Osteocyte (in vitro differentiated cells): ENCODE measurements around the gene VMO1. TPM values are rescaled to one million over a fixed set of nuclear protein-coding genes. Genes with fewer than 3 reads are reported as not detected.

Experiments
- DNase-seq: peaks from one replicate; pipeline ENCODE4 v3.0.0; 2021; ENCODE audit warnings: mixed read lengths; ENCODE audit not compliant: unreplicated experiment; ENCODE audit errors: extremely low spot score
- H3K27ac Mint-ChIP-seq: one replicate; pipeline ENCODE4 v1.8.0; 2021; ENCODE audit warnings: mild to moderate bottlenecking, mixed read lengths; ENCODE audit not compliant: unreplicated experiment
- H3K27me3 Mint-ChIP-seq: one replicate; pipeline ENCODE4 v1.8.0; 2021; ENCODE audit warnings: mixed read lengths; ENCODE audit not compliant: unreplicated experiment
- H3K36me3 Mint-ChIP-seq: one replicate; pipeline ENCODE4 v1.8.0; 2021; ENCODE audit warnings: mixed read lengths; ENCODE audit not compliant: unreplicated experiment
- H3K4me1 Mint-ChIP-seq: one replicate; pipeline ENCODE4 v1.8.0; 2021; ENCODE audit warnings: mixed read lengths; ENCODE audit not compliant: unreplicated experiment
- H3K4me3 Mint-ChIP-seq: one replicate; pipeline ENCODE4 v1.8.0; 2021; ENCODE audit warnings: mild to moderate bottlenecking, moderate library complexity, mixed read lengths; ENCODE audit not compliant: unreplicated experiment
- H3K9me3 Mint-ChIP-seq: one replicate; pipeline ENCODE4 v1.8.0; 2021; ENCODE audit warnings: mixed read lengths; ENCODE audit not compliant: unreplicated experiment
- total RNA-seq: library from RNA; stranded (reverse); gene quantifications from 2 replicates; pipeline ENCODE4 v1.2.1, GENCODE V29; 2021
- TF ChIP-seq, protein P1 (sequence below): fragments of 200-600 bp; sonication (generic); IDR thresholded peaks from 2 replicates; pipeline ENCODE4 v1.5.0; 2021; ENCODE audit warnings: antibody characterized with exemption, mild to moderate bottlenecking, moderate library complexity

The VMO1 gene
- total RNA-seq, 1 donor from 2014 or later = 2.4 TPM

DNA sequence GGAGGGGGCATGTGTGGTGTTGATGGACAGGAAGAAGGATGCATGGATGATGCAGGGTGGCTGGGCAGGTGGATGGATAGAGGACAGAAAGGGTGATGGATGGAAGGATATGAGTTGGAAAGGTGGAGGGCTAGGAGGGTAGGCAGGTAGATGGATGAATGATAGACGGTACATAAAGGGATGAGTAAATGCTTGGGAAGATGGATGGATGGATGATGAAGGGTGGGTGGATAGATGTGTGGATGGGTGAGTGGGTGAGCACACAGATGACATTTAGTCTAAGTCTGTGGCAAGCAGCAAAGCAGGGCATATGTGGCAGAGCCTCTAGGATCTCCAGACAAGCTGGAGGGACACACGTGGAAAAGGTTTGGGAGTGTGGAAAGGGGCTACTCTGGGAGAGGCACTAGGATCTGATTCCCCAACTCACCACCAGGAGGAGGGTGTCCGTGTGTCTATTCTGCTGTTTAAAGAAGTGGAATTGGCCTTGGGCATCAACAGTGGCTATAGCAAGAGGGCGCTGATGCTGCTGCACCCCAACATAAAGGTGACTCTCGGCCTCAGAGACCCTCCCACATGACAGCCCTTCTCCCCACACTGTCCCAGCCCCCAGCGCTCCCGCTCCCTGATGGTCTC is 29.0 kb upstream of the VMO1 start:
- Mint-ChIP-seq H3K36me3 (peaks cover 18% of the 10 kb centered on the region), H3K4me1 (no peaks in the 10 kb centered on the region), H3K4me3 (no peak overlapping the region), H3K27ac (no peak overlapping the region), H3K27me3 (no peaks in the 10 kb centered on the region), H3K9me3 (no peaks in the 10 kb centered on the region)
- TF ChIP-seq, protein P1, sequence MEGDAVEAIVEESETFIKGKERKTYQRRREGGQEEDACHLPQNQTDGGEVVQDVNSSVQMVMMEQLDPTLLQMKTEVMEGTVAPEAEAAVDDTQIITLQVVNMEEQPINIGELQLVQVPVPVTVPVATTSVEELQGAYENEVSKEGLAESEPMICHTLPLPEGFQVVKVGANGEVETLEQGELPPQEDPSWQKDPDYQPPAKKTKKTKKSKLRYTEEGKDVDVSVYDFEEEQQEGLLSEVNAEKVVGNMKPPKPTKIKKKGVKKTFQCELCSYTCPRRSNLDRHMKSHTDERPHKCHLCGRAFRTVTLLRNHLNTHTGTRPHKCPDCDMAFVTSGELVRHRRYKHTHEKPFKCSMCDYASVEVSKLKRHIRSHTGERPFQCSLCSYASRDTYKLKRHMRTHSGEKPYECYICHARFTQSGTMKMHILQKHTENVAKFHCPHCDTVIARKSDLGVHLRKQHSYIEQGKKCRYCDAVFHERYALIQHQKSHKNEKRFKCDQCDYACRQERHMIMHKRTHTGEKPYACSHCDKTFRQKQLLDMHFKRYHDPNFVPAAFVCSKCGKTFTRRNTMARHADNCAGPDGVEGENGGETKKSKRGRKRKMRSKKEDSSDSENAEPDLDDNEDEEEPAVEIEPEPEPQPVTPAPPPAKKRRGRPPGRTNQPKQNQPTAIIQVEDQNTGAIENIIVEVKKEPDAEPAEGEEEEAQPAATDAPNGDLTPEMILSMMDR = peak; percentile 27
- no peak for DNase-seq

DNA sequence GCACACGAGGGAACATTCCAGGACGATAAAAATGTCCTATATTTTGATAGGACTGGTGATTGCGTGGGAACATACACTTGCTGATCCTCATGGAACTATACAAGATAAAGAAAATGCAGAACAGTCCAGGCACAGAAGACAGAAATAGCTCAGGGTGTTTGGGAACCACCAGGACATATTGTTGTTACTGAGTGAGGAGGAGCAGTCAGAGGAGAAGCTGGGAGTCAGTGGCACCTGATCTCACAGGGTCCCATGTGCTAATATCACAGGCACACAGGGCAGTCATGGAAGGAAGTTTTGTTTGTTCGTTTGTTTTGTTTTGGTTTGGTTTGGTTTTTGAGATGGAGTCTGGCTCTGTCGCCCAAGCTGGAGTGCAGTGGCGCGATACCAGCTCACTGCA is 26.5 kb upstream of the VMO1 start:
- H3K27ac Mint-ChIP-seq = no peak overlapping the region
- no peaks in the 10 kb centered on the region for H3K9me3 Mint-ChIP-seq
- no peak for DNase-seq
- peaks cover 20% of the 10 kb centered on the region for H3K36me3 Mint-ChIP-seq
- no peak overlapping the region for H3K4me3 Mint-ChIP-seq
- H3K27me3 Mint-ChIP-seq = no peaks in the 10 kb centered on the region
- TF ChIP-seq, protein P1 = no peak
- peaks cover 13% of the 10 kb centered on the region for H3K4me1 Mint-ChIP-seq

- Mint-ChIP-seq H3K36me3 (peaks cover 19% of the 10 kb centered on the region), H3K4me3 (no peak overlapping the region), H3K27ac (no peak overlapping the region), H3K4me1 (peaks cover 15% of the 10 kb centered on the region), H3K27me3 (no peaks in the 10 kb centered on the region), H3K9me3 (no peaks in the 10 kb centered on the region)
- TF ChIP-seq, protein P1 = no peak
- DNase-seq = no peak
Observed at GRCh38 chr17:4811471-4811870, 25.3 kb upstream of the VMO1 start.

DNA sequence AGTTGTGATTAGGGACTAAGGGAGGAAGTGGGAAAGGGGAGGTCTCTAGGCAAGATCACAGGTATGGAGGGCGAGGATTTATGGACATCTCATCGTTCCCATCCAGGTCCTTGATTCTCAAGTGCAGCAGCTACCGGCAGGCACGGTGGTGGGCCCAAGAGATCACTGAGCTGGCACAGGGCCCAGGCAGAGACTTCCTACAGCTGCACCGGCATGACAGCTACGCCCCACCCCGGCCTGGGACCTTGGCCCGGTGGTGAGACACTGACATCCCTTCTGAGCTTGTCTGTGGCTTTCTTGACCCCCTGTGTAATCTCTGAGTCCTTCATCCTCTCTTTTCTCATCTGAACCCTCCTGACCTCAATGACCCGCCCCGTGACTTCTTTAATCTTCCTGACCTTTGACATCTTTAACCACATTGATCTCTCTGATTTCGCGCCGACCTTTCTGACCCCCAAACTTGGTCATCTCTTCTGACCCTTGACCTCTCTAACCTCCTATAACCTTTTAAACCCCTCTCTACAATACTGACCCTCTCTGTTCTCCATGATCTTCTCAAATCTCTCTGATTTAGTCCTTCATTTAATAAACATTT is 24.6 kb upstream of the VMO1 start:
- Mint-ChIP-seq H3K27ac (no peak overlapping the region), H3K4me3 (no peak overlapping the region), H3K9me3 (no peaks in the 10 kb centered on the region), H3K4me1 (peaks cover 21% of the 10 kb centered on the region), H3K27me3 (no peaks in the 10 kb centered on the region), H3K36me3 (peaks cover 16% of the 10 kb centered on the region)
- TF ChIP-seq, protein P1 = no peak
- DNase-seq = no peak

GRCh38 chr17:4808378-4808767 is 22.2 kb upstream of the VMO1 start:
- H3K27ac Mint-ChIP-seq = peak overlapping the region; percentile 47
- TF ChIP-seq, protein P1 = no peak
- H3K4me1 Mint-ChIP-seq = peaks cover 21% of the 10 kb centered on the region
- no peaks in the 10 kb centered on the region for H3K27me3 Mint-ChIP-seq
- H3K4me3 Mint-ChIP-seq = peak overlapping the region; percentile 79
- no peak for DNase-seq
- H3K9me3 Mint-ChIP-seq = no peaks in the 10 kb centered on the region
- peaks cover 14% of the 10 kb centered on the region for H3K36me3 Mint-ChIP-seq
